OCI-LY3 (cell line): Measurements from ENCODE around the gene ZRANB2.

Experiments
- H2AFZ ChIP-seq: fragments of 200-600, 300-600 bp; shearing (Covaris generic); 2 replicates; pipeline ENCODE4 v1.6.0; 2014; ENCODE audit warnings: antibody characterized with exemption, low read depth, low read length
- H3K27ac ChIP-seq: fragments of 200-600, 300-600 bp; sonication (generic); 2 replicates; pipeline ENCODE4 v1.5.1; 2014; ENCODE audit warnings: mild to moderate bottlenecking, low read length, moderate library complexity, mixed read lengths
- H3K27me3 ChIP-seq: fragments of 200-600, 300-600 bp; sonication (generic); 2 replicates; pipeline ENCODE4 v1.6.1; 2014; ENCODE audit warnings: low read depth, low read length, mixed read lengths
- H3K36me3 ChIP-seq: fragments of 200-600, 300-600 bp; sonication (generic); replicated peaks from 2 replicates; pipeline ENCODE3; 2014; ENCODE audit warnings: low read depth, low read length, mixed read lengths
- H3K4me1 ChIP-seq: fragments of 300-600, 200-600 bp; sonication (generic); 2 replicates; pipeline ENCODE4 v1.6.1; 2014; ENCODE audit warnings: low read length, mixed read lengths
- H3K4me2 ChIP-seq: fragments of 200-600, 300-600 bp; sonication (generic); 2 replicates; pipeline ENCODE4 v1.6.1; 2014; ENCODE audit warnings: low read length, mixed read lengths
- H3K4me3 ChIP-seq: fragments of 300-600, 200-600 bp; sonication (generic); 2 replicates; pipeline ENCODE4 v1.5.1; 2014; ENCODE audit warnings: antibody characterized with exemption, mild to moderate bottlenecking, low read length, moderate library complexity
- H3K79me2 ChIP-seq: fragments of 300-600, 200-600 bp; shearing (Covaris generic); 2 replicates; pipeline ENCODE4 v1.6.1; 2014; ENCODE audit warnings: mild to moderate bottlenecking, low read length, mixed read lengths
- H3K9ac ChIP-seq: fragments of 300-600, 200-600 bp; shearing (Covaris generic); 2 replicates; pipeline ENCODE4 v1.6.0; 2014; ENCODE audit warnings: mild to moderate bottlenecking, low read length, moderate library complexity
- H3K9me3 ChIP-seq: fragments of 200-600, 300-600 bp; shearing (Covaris generic); 2 replicates; pipeline ENCODE4 v1.6.1; 2014; ENCODE audit warnings: low read length, mixed read lengths; ENCODE audit not compliant: insufficient read depth
- H4K20me1 ChIP-seq: fragments of 200-600, 300-600 bp; sonication (generic); 2 replicates; pipeline ENCODE4 v1.6.1; 2016; ENCODE audit warnings: low read length, mixed read lengths; ENCODE audit not compliant: insufficient read depth
- CTCF ChIP-seq: fragments of 200-600, 300-600 bp; sonication (generic); IDR thresholded peaks from 2 replicates; pipeline ENCODE4 v1.5.1; 2014; ENCODE audit warnings: antibody characterized with exemption, low read length, low read depth
- EZH2phosphoT487 ChIP-seq: fragments of 200-600 bp; shearing (Covaris generic); IDR thresholded peaks from 2 replicates; pipeline ENCODE4 v1.6.1; 2018; ENCODE audit warnings: antibody characterized with exemption, mixed run types, low read depth

ZRANB2 gene

GRCh38 chr1:71019233-71019969 lies 61.4 kb downstream of the ZRANB2 start:
- Histone ChIP-seq H3K4me3 (no peak overlapping the region), H3K9me3 (no peaks in the 10 kb centered on the region), H3K4me2 (no peak overlapping the region), H3K4me1 (no peaks in the 10 kb centered on the region), H3K9ac (no peak overlapping the region), H3K79me2 (no peaks in the 10 kb centered on the region), H3K27me3 (no peaks in the 10 kb centered on the region), H3K36me3 (no peaks in the 10 kb centered on the region), H4K20me1 (no peaks in the 10 kb centered on the region), H2AFZ (no peak overlapping the region), H3K27ac (no peak overlapping the region)
- TF ChIP-seq EZH2phosphoT487 = no peak
- TF ChIP-seq CTCF = no peak

GRCh38 chr1:71018791-71019190 lies 62.0 kb downstream of the ZRANB2 start:
- no peak overlapping the region for H3K4me2 ChIP-seq
- no peak for TF ChIP-seq EZH2phosphoT487
- no peak for TF ChIP-seq CTCF
- no peaks in the 10 kb centered on the region for H3K79me2 ChIP-seq
- no peak overlapping the region for H3K9ac ChIP-seq
- H2AFZ ChIP-seq = no peak overlapping the region
- no peaks in the 10 kb centered on the region for H3K27me3 ChIP-seq
- no peaks in the 10 kb centered on the region for H4K20me1 ChIP-seq
- H3K9me3 ChIP-seq = no peaks in the 10 kb centered on the region
- H3K27ac ChIP-seq = no peak overlapping the region
- H3K4me3 ChIP-seq = no peak overlapping the region
- no peaks in the 10 kb centered on the region for H3K4me1 ChIP-seq
- no peaks in the 10 kb centered on the region for H3K36me3 ChIP-seq

- H2AFZ ChIP-seq = no peak overlapping the region
- no peak overlapping the region for H3K27ac ChIP-seq
Measured at GRCh38 chr1:71015745-71016144, 65.1 kb downstream of the ZRANB2 start.

GRCh38 chr1:71014178-71014579 lies 66.7 kb downstream of the ZRANB2 start:
- no peaks in the 10 kb centered on the region for H3K36me3 ChIP-seq
- no peak overlapping the region for H3K4me3 ChIP-seq
- H3K27ac ChIP-seq = no peak overlapping the region
- H3K9me3 ChIP-seq = no peaks in the 10 kb centered on the region
- H3K4me2 ChIP-seq = no peak overlapping the region
- no peak overlapping the region for H3K9ac ChIP-seq
- H2AFZ ChIP-seq = no peak overlapping the region
- H3K79me2 ChIP-seq = no peaks in the 10 kb centered on the region
- no peaks in the 10 kb centered on the region for H3K27me3 ChIP-seq
- H3K4me1 ChIP-seq = no peaks in the 10 kb centered on the region
- TF ChIP-seq EZH2phosphoT487 (no peak), CTCF (no peak)
- H4K20me1 ChIP-seq = no peaks in the 10 kb centered on the region

More at GRCh38 chr1:71015745-71016144, 65.1 kb downstream of the ZRANB2 start:
- TF ChIP-seq EZH2phosphoT487 (no peak), CTCF (no peak)
- Histone ChIP-seq H3K9ac (no peak overlapping the region), H3K36me3 (no peaks in the 10 kb centered on the region), H3K4me2 (no peak overlapping the region), H4K20me1 (no peaks in the 10 kb centered on the region), H3K4me1 (no peaks in the 10 kb centered on the region), H3K27me3 (no peaks in the 10 kb centered on the region), H3K4me3 (no peak overlapping the region), H3K79me2 (no peaks in the 10 kb centered on the region), H3K9me3 (no peaks in the 10 kb centered on the region)
